Activated CD4-positive, alpha-beta memory T cell treated with anti-CD3 and anti-CD28 coated beads, Interleukin-2, amount 10 ng/mL, durations not matched to agents 7 days and 5 days (primary cell): Measurements from ENCODE around the gene MAP3K4. TPM values are rescaled to one million over a fixed set of nuclear protein-coding genes. Genes with fewer than 3 reads are reported as not detected.
"Not testable (repeated sequence)": the region's sequence is repeated elsewhere in the genome, so short reads cannot be mapped to it uniquely, and the experiment has no call there.

Experiments used
- CTCF ChIA-PET: fragments of 350-600 bp; sonication (Branson Sonifier 250); formaldehyde crosslinking; loops from one replicate; lab custom pipeline; 2021; ENCODE audit warnings: antibody characterized with exemption, inconsistent platforms; lab: Charles Lee
- POLR2A ChIA-PET: fragments of 350-600 bp; sonication (Branson Sonifier 250); formaldehyde crosslinking; loops from one replicate; lab custom pipeline; 2021; ENCODE audit warnings: antibody characterized with exemption; lab: Charles Lee
- DNase-seq: peaks from one replicate; pipeline ENCODE4 v3.0.0-alpha.2; 2020
- H3K27ac Mint-ChIP-seq: one replicate; pipeline ENCODE4 v1.8.0; 2021; ENCODE audit warnings: mild to moderate bottlenecking, mixed read lengths
- H3K27me3 Mint-ChIP-seq: one replicate; pipeline ENCODE4 v1.8.0; 2021; ENCODE audit warnings: mixed read lengths
- H3K36me3 Mint-ChIP-seq: one replicate; pipeline ENCODE4 v1.8.0; 2021; ENCODE audit warnings: low read depth, mixed read lengths
- H3K4me1 Mint-ChIP-seq: one replicate; pipeline ENCODE4 v1.8.0; 2021; ENCODE audit warnings: mixed read lengths
- H3K4me3 Mint-ChIP-seq: one replicate; pipeline ENCODE4 v1.8.0; 2021; ENCODE audit warnings: mild to moderate bottlenecking, mixed read lengths
- H3K9me3 Mint-ChIP-seq: one replicate; pipeline ENCODE4 v1.8.0; 2021; ENCODE audit warnings: mixed read lengths
- total RNA-seq, 2 experiments: library from RNA; stranded (reverse); gene quantifications; one replicate each; pipeline ENCODE4 v1.2.3, GENCODE V29; 2021

Gene MAP3K4
- total RNA-seq, 2 experiments from 2014 or later: 40.0 to 50.6 TPM

DNA sequence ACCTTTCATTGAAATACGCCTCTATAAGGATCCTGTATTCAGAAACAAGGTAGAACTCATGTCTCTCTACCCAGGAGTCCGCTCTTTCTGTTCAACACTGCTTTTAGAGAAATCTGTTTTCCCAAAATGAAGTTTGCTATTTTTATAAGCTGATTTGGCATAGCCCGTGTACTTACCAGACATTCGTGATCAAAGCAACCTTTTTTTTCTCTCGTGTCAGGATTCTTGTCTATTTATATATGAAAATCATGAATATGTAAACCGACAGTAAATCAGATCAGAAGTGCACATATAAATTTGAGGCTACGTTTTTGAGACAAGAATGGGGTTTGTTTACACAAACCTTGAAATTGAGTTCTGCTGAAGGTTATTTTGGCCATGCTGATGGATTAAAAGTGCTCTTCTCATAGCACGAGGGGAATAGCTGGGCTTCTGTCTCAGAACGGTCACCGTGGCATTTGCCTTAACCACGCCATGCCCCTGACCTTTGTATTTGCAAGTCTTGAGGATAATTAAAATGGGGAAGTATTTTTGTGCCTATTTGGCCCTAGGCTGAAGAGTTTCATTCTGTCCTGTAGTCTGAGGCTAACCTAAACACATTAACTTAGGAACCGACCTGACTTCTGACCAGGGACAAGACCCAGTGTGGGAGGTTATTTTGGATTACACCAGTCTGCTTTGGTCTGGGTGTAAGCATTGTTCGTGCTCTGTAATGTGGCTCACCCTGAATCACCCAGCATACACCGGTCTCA, 118.6 kb downstream of the MAP3K4 start:
- CTCF ChIA-PET: interaction anchor here (1.2 to 1.4 kb wide), 2 partner anchors 13 to 117 kb away, joined by 4 to 6 read pairs; no protein-coding TSS in a partner anchor
- H3K27ac Mint-ChIP-seq: no peak overlapping the region
- H3K9me3 Mint-ChIP-seq: no peaks in the 10 kb centered on the region

GRCh38 chr6:161111261-161111660, 119.7 kb downstream of the MAP3K4 start:
- Mint-ChIP-seq H3K36me3 (peaks cover 80% of the 10 kb centered on the region), H3K4me1 (peaks cover 30% of the 10 kb centered on the region), H3K27ac (peak overlapping the region; percentile 68), H3K4me3 (no peak overlapping the region), H3K27me3 (no peaks in the 10 kb centered on the region), H3K9me3 (no peaks in the 10 kb centered on the region)
- peak; percentile 35 for DNase-seq
- ChIA-PET POLR2A (interaction anchor here (0.7 to 1.1 kb wide), 7 partner anchors 12 to 162 kb away, joined by 3 to 4 read pairs (median 3); partner anchors contain the start of gene AGPAT4), CTCF (interaction anchor here (0.8 to 1.5 kb wide), 4 partner anchors 14 to 260 kb away, joined by 3 to 10 read pairs (median 5); no protein-coding TSS in a partner anchor)

More for the DNA sequence above, 118.6 kb downstream of the MAP3K4 start:
- Mint-ChIP-seq H3K4me1 (peaks cover 26% of the 10 kb centered on the region), H3K4me3 (no peak overlapping the region), H3K27me3 (no peaks in the 10 kb centered on the region), H3K36me3 (peaks cover 79% of the 10 kb centered on the region)
- DNase-seq: no peak
- POLR2A ChIA-PET: interaction anchor here (1.1 kb wide), 1 partner anchor 13 kb away, joined by 3 read pairs; no protein-coding TSS in a partner anchor

DNA sequence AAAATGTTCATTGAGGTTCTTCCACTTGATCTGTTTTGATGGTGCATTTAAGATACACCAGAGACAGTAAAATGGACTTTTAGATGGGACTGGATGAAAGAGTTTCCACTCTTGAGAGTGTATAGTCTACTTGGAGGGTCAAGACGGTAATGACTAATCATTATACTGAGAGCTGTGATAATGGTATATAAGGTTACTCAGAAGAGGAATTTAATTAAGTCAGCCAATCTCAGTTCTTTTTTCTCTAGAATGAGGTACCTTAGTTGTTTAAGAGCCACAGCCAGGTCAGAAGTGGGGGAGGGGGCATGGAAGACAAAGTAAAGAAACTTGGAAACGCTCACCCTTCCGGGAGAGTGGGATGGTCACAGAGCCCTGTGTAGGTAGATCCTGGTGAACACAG, 123.9 kb downstream of the MAP3K4 start:
- peak overlapping the region; percentile 6 for H3K27ac Mint-ChIP-seq
- ChIA-PET CTCF (interaction anchor here (1.3 kb wide), 1 partner anchor 256 kb away, joined by 4 read pairs; no protein-coding TSS in a partner anchor), POLR2A (no interaction called here)
- peaks cover 82% of the 10 kb centered on the region for H3K36me3 Mint-ChIP-seq
- no peak overlapping the region for H3K4me3 Mint-ChIP-seq
- peaks cover 5% of the 10 kb centered on the region for H3K9me3 Mint-ChIP-seq
- no peaks in the 10 kb centered on the region for H3K27me3 Mint-ChIP-seq
- no peak for DNase-seq
- peaks cover 28% of the 10 kb centered on the region for H3K4me1 Mint-ChIP-seq

- no peak overlapping the region for H3K27ac Mint-ChIP-seq
- H3K4me3 Mint-ChIP-seq: no peak overlapping the region
- H3K9me3 Mint-ChIP-seq: peaks cover 12% of the 10 kb centered on the region
- ChIA-PET POLR2A (no interaction called here), CTCF (no interaction called here)
- DNase-seq: no peak
- H3K36me3 Mint-ChIP-seq: peaks cover 78% of the 10 kb centered on the region
- H3K4me1 Mint-ChIP-seq: peaks cover 18% of the 10 kb centered on the region
- H3K27me3 Mint-ChIP-seq: no peaks in the 10 kb centered on the region
Measured at GRCh38 chr6:161116554-161116953, 125.0 kb downstream of the MAP3K4 start.

GRCh38 chr6:161117308-161117707, 125.7 kb downstream of the MAP3K4 start:
- Mint-ChIP-seq H3K4me3 (no peak overlapping the region), H3K36me3 (peaks cover 80% of the 10 kb centered on the region), H3K9me3 (peaks cover 17% of the 10 kb centered on the region), H3K4me1 (peaks cover 11% of the 10 kb centered on the region), H3K27ac (no peak overlapping the region), H3K27me3 (no peaks in the 10 kb centered on the region)
- ChIA-PET CTCF (no interaction called here), POLR2A (no interaction called here)
- DNase-seq: no peak

GRCh38 chr6:161117942-161118341, 126.4 kb downstream of the MAP3K4 start:
- no peak for DNase-seq
- H3K9me3 Mint-ChIP-seq: peaks cover 21% of the 10 kb centered on the region
- no peak overlapping the region for H3K27ac Mint-ChIP-seq
- POLR2A ChIA-PET: no interaction called here
- CTCF ChIA-PET: no interaction called here
- no peak overlapping the region for H3K4me3 Mint-ChIP-seq
- H3K36me3 Mint-ChIP-seq: peaks cover 80% of the 10 kb centered on the region
- no peaks in the 10 kb centered on the region for H3K27me3 Mint-ChIP-seq
- peaks cover 6% of the 10 kb centered on the region for H3K4me1 Mint-ChIP-seq

GRCh38 chr6:161123319-161123718, 131.8 kb downstream of the MAP3K4 start:
- H3K27me3 Mint-ChIP-seq, H3K4me3 Mint-ChIP-seq, CTCF ChIA-PET, H3K27ac Mint-ChIP-seq, DNase-seq, H3K4me1 Mint-ChIP-seq: not testable (repeated sequence)
- H3K9me3 Mint-ChIP-seq: peaks cover 39% of the 10 kb centered on the region
- H3K36me3 Mint-ChIP-seq: peaks cover 86% of the 10 kb centered on the region
- POLR2A ChIA-PET: interaction anchor here (1.0 to 1.2 kb wide), 2 partner anchors 9 to 12 kb away, joined by 3 read pairs; no protein-coding TSS in a partner anchor

DNA sequence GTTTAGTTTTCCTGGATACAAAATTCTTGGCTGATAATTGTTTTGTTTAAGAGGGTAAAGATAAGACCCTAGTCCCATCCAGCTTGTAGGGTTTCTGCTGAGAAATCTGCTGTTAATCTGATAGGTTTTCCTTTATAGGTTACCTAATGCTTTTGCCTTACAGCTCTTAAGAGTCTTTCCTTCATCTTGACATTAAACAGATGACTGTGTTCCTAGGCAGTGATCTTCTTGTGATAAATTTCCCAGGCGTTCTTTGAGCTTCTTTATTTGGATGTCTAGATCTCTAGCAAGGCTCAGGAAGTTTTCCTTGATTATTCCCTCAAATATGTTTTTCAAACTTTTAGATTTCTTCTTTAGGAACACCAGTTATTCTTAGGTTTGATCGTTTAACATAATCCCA, 134.0 kb downstream of the MAP3K4 start:
- peaks cover 16% of the 10 kb centered on the region for H3K4me1 Mint-ChIP-seq
- no peaks in the 10 kb centered on the region for H3K27me3 Mint-ChIP-seq
- H3K27ac Mint-ChIP-seq: no peak overlapping the region
- H3K36me3 Mint-ChIP-seq: peaks cover 92% of the 10 kb centered on the region
- DNase-seq: no peak
- H3K4me3 Mint-ChIP-seq: no peak overlapping the region
- H3K9me3 Mint-ChIP-seq: peaks cover 33% of the 10 kb centered on the region
- CTCF ChIA-PET: no interaction called here
- POLR2A ChIA-PET: interaction anchor here (1.1 kb wide), 1 partner anchor 14 kb away, joined by 3 read pairs; no protein-coding TSS in a partner anchor

DNA sequence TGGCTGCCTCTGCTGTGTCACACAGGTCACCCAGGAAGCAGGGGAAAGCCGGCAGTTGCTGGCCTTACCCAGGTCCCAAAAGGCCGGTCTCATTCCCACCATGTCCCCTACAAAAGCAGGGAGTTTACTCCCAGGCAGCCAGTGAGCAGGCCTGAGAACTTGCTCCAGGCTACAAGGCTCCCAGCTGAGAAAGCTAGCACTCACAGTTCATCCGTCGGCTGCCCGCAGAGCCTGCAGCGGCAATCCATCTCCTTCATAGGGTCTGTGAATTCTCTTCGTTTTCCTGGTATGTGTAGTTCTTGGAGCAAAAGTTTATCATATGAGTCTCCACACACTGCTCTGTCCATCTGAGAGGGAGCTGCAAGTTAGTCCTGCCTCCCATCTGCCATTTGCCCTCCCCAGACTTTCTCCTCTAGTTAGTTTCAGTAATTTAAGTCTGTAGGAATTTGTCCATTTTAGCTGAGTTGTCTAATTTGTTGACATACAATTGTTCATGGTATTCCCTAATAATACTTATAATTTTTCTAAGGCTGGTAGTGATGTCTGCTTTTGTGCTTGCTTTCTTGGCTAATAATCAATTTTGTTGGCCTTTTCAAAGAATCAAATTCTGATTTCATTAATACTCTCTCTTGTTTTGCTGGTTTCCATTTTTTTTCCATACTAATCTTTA, 135.6 kb downstream of the MAP3K4 start:
- DNase-seq: no peak
- Mint-ChIP-seq H3K36me3 (peaks cover 81% of the 10 kb centered on the region), H3K27me3 (no peaks in the 10 kb centered on the region), H3K9me3 (peaks cover 23% of the 10 kb centered on the region), H3K4me3 (no peak overlapping the region), H3K27ac (no peak overlapping the region), H3K4me1 (peaks cover 16% of the 10 kb centered on the region)
- ChIA-PET CTCF (interaction anchor here (1.0 kb wide), 1 partner anchor 247 kb away, joined by 3 read pairs; no protein-coding TSS in a partner anchor), POLR2A (interaction anchor here (1.0 to 1.2 kb wide), 2 partner anchors 13 to 15 kb away, joined by 3 to 4 read pairs; no protein-coding TSS in a partner anchor)

- peaks cover 17% of the 10 kb centered on the region for H3K9me3 Mint-ChIP-seq
- H3K4me3 Mint-ChIP-seq: no peak overlapping the region
- H3K36me3 Mint-ChIP-seq: peaks cover 72% of the 10 kb centered on the region
- no peak for DNase-seq
- H3K4me1 Mint-ChIP-seq: peaks cover 16% of the 10 kb centered on the region
- POLR2A ChIA-PET: interaction anchor here (0.6 to 1.2 kb wide), 3 partner anchors 12 to 16 kb away, joined by 3 to 4 read pairs (median 4); no protein-coding TSS in a partner anchor
- CTCF ChIA-PET: interaction anchor here (0.9 to 1.0 kb wide), 2 partner anchors 243 to 246 kb away, joined by 3 read pairs; no protein-coding TSS in a partner anchor
- H3K27me3 Mint-ChIP-seq: no peaks in the 10 kb centered on the region
- peak overlapping the region; percentile 37 for H3K27ac Mint-ChIP-seq
Measured at GRCh38 chr6:161128230-161128629, 136.7 kb downstream of the MAP3K4 start.

DNA sequence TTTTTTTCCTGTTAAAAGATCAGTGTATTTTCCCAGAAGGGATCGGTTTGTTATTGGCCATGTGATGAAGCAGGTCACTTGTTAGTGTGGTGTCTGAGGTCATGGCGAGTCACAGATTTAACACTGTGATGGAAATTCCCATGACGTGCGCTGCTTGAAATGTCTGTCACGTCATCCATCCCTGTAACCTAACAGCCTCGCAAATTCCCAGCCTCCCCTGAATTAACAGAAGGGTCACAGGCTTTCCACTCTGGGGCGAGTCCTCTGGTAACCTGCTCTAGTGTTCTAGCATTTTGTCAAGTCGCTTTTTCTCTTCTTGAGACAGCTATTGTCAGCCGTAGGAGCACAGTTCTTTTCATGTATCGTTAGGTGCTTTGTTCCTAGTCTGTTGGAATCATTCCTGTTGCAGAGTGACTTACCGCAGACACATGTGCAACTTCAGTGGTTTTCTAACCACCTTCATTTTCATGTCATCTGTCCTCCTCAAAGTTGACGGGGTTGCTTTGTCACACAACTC, 137.2 kb downstream of the MAP3K4 start:
- ChIA-PET CTCF (interaction anchor here (0.9 kb wide), 1 partner anchor 242 kb away, joined by 3 read pairs; no protein-coding TSS in a partner anchor), POLR2A (interaction anchor here (1.2 kb wide), 1 partner anchor 17 kb away, joined by 4 read pairs; no protein-coding TSS in a partner anchor)
- Mint-ChIP-seq H3K36me3 (peaks cover 70% of the 10 kb centered on the region), H3K27ac (peak overlapping the region; percentile 37), H3K4me1 (peaks cover 16% of the 10 kb centered on the region), H3K4me3 (no peak overlapping the region), H3K27me3 (no peaks in the 10 kb centered on the region), H3K9me3 (peaks cover 12% of the 10 kb centered on the region)
- DNase-seq: no peak

GRCh38 chr6:161130541-161130940, 139.0 kb downstream of the MAP3K4 start:
- no peak overlapping the region for H3K27ac Mint-ChIP-seq
- no peak for DNase-seq
- H3K4me3 Mint-ChIP-seq: no peak overlapping the region
- H3K4me1 Mint-ChIP-seq: peaks cover 16% of the 10 kb centered on the region
- no peaks in the 10 kb centered on the region for H3K9me3 Mint-ChIP-seq
- H3K36me3 Mint-ChIP-seq: peaks cover 58% of the 10 kb centered on the region
- no peaks in the 10 kb centered on the region for H3K27me3 Mint-ChIP-seq
- POLR2A ChIA-PET: no interaction called here
- CTCF ChIA-PET: no interaction called here
